A549 (cell line): ENCODE results near the gene SLC24A3. TPM values are rescaled to one million over a fixed set of nuclear protein-coding genes. Genes with fewer than 3 reads are reported as not detected.

ENCODE experiments used
- ATAC-seq, 2 experiments: fragments of 200-7000 bp in 1 of 2; fragments of >200 bp in 1 of 2; cut with Nextera tagmentation in 1 of 2; cut with Tn5 transposase in 1 of 2; 3 replicates each; pipeline versions ENCODE4 v1.8.0 to v1.9.1; 2018 to 2020; ENCODE audit warnings: mild to moderate bottlenecking in 1 of 2, moderate library complexity in 1 of 2
- CTCF ChIA-PET: fragments of 300-600 bp; sonication (Branson Sonifier 250); formaldehyde crosslinking; extraction: SDS; loops from one replicate; lab custom pipeline; 2021; ENCODE audit warnings: antibody characterized with exemption, inconsistent platforms; lab: Yijun Ruan, JAX
- POLR2A ChIA-PET: fragments of 350-600 bp; formaldehyde crosslinking; extraction: SDS; loops from one replicate; lab custom pipeline; 2021; ENCODE audit warnings: antibody characterized with exemption, inconsistent platforms; lab: Yijun Ruan, JAX
- DNase-seq, 2 experiments: peaks; one replicate each; pipeline versions ENCODE4 v3.0.0 to v3.0.0-alpha.2; 2011 to 2016; ENCODE audit warnings: low read depth in 1 of 2, low spot score in 1 of 2
- FAIRE-seq: peaks from 2 replicates; lab custom pipeline; 2011; peaks lifted over from hg19 to GRCh38; lab: Jason Lieb, UNC
- H3K27ac ChIP-seq, 2 experiments: fragments of >200 bp; sonication (Bioruptor Twin); formaldehyde crosslinking; 3 replicates each; pipeline ENCODE4 v1.5.1; 2016 to 2017
- H3K4me1 ChIP-seq: fragments of >200 bp; sonication (Bioruptor Twin); formaldehyde crosslinking; 3 replicates; pipeline ENCODE4 v1.6.1; 2016
- H3K4me2 ChIP-seq: fragments of >200 bp; sonication (Bioruptor Twin); formaldehyde crosslinking; 3 replicates; pipeline ENCODE4 v1.6.1; 2016
- H3K4me3 ChIP-seq: fragments of >200 bp; sonication (Bioruptor Twin); formaldehyde crosslinking; 3 replicates; pipeline ENCODE4 v1.5.1; 2016
- H3K9me3 ChIP-seq: fragments of >200 bp; sonication (Bioruptor Twin); formaldehyde crosslinking; 3 replicates; pipeline ENCODE4 v1.6.1; 2016
- CHD4 ChIP-seq: fragments of 200-600 bp; sonication (generic); IDR thresholded peaks from 2 replicates; pipeline ENCODE4 v1.6.1; 2016; ENCODE audit warnings: antibody characterized with exemption, mild to moderate bottlenecking, borderline replicate concordance
- CTCF ChIP-seq: fragments of >200 bp; sonication (Bioruptor Twin); formaldehyde crosslinking; IDR thresholded peaks from 3 replicates; pipeline ENCODE4 v1.5.1; 2016
- ELK1 ChIP-seq: fragments of 150-350 bp; IDR thresholded peaks from 2 replicates; pipeline ENCODE4 v1.6.1; 2014; ENCODE audit warnings: low read depth, mild to moderate bottlenecking, low read length
- HDAC2 ChIP-seq: fragments of 200-600 bp; sonication (generic); IDR thresholded peaks from 2 replicates; pipeline ENCODE4 v1.6.1; 2016
- HOXA7 ChIP-seq: fragments of 250-450 bp; sonication (Bioruptor Pico); IDR thresholded peaks from 2 replicates; pipeline ENCODE4 v1.5.0; 2020; ENCODE audit warnings: mild to moderate bottlenecking, moderate library complexity
- JUN ChIP-seq, 2 experiments: fragments of >200 bp; sonication (Bioruptor Twin); formaldehyde crosslinking; IDR thresholded peaks; 2 replicates in 1 of 2; 3 replicates in 1 of 2; pipeline ENCODE4 v1.6.1; 2016 to 2017
- JUNB ChIP-seq: fragments of >200 bp; sonication (Bioruptor Twin); formaldehyde crosslinking; IDR thresholded peaks from 2 replicates; pipeline ENCODE4 v1.6.1; 2016
- MYC ChIP-seq: IDR thresholded peaks from 2 replicates; pipeline ENCODE4 v1.6.1; 2012; ENCODE audit warnings: mild to moderate bottlenecking, inconsistent platforms, low read length, improper control_type of control experiment, borderline replicate concordance
- NR3C1 ChIP-seq: fragments of >200 bp; sonication (Bioruptor Twin); formaldehyde crosslinking; IDR thresholded peaks from 3 replicates; pipeline ENCODE4 v1.6.1; 2017
- REST ChIP-seq: fragments of 200-600 bp; sonication (generic); IDR thresholded peaks from 2 replicates; pipeline ENCODE4 v1.6.1; 2016; ENCODE audit warnings: antibody characterized with exemption, mild to moderate bottlenecking, moderate library complexity
- RFX5 ChIP-seq: fragments of 450-650 bp; IDR thresholded peaks from 2 replicates; pipeline ENCODE4 v1.7.1; 2014; ENCODE audit warnings: antibody characterized with exemption, mild to moderate bottlenecking, moderate library complexity
- SREBF2 ChIP-seq: fragments of 450-650 bp; IDR thresholded peaks from 2 replicates; pipeline ENCODE4 v1.6.1; 2014; ENCODE audit warnings: mild to moderate bottlenecking, moderate library complexity
- ZC3H11A ChIP-seq: fragments of 450-650 bp; IDR thresholded peaks from 2 replicates; pipeline ENCODE4 v1.6.1; 2014; ENCODE audit warnings: antibody characterized with exemption, mild to moderate bottlenecking
- ZSCAN20 ChIP-seq: fragments of 250-450 bp; sonication (Bioruptor Pico); IDR thresholded peaks from 2 replicates; pipeline ENCODE4 v1.8.0; 2022; ENCODE audit warnings: mild to moderate bottlenecking, moderate library complexity
- WGBS: methylation state at CpG from one replicate; pipeline ENCODE4 v1.1.6; 2017; ENCODE audit errors: missing lambda C conversion rate; 5-methylcytosine and 5-hydroxymethylcytosine counted together
- polyA plus RNA-seq, 4 experiments: library from polyadenylated mRNA; depleted of rRNA in 3 of 4; stranded (reverse); fragments of >200 nt; fragmentation: RNase III in 1 of 4; extraction: RNeasy Plus Mini Kit Qiagen cat#74134 plus additional on column Dnase treatment in 1 of 4; gene quantifications; 2 replicates in 3 of 4; 3 replicates in 1 of 4; pipeline ENCODE4 v1.2.3, GENCODE V29; 2011 to 2017
- TF ChIP-seq, protein P1 (sequence below): IDR thresholded peaks from 2 replicates; pipeline ENCODE4 v1.6.1; 2012

SLC24A3 gene
- polyA plus RNA-seq, 2 of the 4 experiments (the other 2 are of a cell fraction) = 0.08 TPM; not detected in 1

GRCh38 chr20:19615629-19616028 is 403.2 kb downstream of the SLC24A3 start:
- Histone ChIP-seq H3K9me3 (no peaks in the 10 kb centered on the region), H3K4me2 (no peak overlapping the region), H3K27ac (no peak overlapping the region), H3K4me3 (no peak overlapping the region), H3K4me1 (no peaks in the 10 kb centered on the region)
- TF ChIP-seq RFX5 (no peak), HOXA7 (CRISPR knock-in tag) (no peak), MYC (no peak), JUNB (no peak), NR3C1 (no peak), ELK1 (no peak), CHD4 (no peak)
- TF ChIP-seq, protein P1, sequence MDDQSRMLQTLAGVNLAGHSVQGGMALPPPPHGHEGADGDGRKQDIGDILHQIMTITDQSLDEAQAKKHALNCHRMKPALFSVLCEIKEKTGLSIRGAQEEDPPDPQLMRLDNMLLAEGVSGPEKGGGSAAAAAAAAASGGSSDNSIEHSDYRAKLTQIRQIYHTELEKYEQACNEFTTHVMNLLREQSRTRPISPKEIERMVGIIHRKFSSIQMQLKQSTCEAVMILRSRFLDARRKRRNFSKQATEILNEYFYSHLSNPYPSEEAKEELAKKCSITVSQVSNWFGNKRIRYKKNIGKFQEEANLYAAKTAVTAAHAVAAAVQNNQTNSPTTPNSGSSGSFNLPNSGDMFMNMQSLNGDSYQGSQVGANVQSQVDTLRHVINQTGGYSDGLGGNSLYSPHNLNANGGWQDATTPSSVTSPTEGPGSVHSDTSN = no peak
- CTCF ChIA-PET = interaction anchor here (1.2 kb wide), 1 partner anchor 25 kb away, joined by 3 read pairs; no protein-coding TSS in a partner anchor
- POLR2A ChIA-PET = no interaction called here
- FAIRE-seq (no peak), DNase-seq (no peak), ATAC-seq (no peak)

DNA sequence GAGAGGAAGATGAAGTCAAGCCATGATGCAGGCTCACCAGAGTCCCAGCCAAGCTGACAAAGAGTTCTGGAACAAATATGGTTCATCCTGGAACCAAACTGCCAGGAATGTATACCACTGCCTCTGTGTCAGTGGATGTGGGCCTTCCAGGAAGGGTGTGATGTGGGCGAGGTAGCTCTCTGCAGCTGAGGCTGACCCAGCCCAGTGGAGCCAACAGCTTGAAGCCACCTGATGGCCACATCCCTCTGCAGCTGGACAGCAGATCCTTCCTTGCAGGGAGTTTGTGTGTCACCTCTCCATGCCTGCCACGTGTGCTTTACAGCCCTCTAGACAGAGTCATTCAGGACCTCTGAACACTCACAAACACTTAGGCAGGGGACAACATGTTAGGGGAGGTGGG is 403.6 kb downstream of the SLC24A3 start:
- 0% methylated on average over 2 of the region's 2 CpGs for WGBS
- FAIRE-seq (no peak), ATAC-seq (no peak), DNase-seq (no peak)
- H3K9me3 ChIP-seq = no peaks in the 10 kb centered on the region
- CTCF ChIA-PET = interaction anchor here (1.2 kb wide), 1 partner anchor 26 kb away, joined by 3 read pairs; no protein-coding TSS in a partner anchor
- no peak overlapping the region for H3K4me3 ChIP-seq
- TF ChIP-seq CTCF (no peak), HDAC2 (no peak), ZC3H11A (no peak), SREBF2 (no peak), RFX5 (no peak), MYC (no peak), ZSCAN20 (CRISPR knock-in tag) (no peak)
- no peak overlapping the region for H3K27ac ChIP-seq
- POLR2A ChIA-PET = no interaction called here
- H3K4me1 ChIP-seq = no peaks in the 10 kb centered on the region
- no peak overlapping the region for H3K4me2 ChIP-seq

GRCh38 chr20:19616620-19617019 is 404.2 kb downstream of the SLC24A3 start:
- FAIRE-seq = no peak
- POLR2A ChIA-PET = no interaction called here
- Histone ChIP-seq H3K4me1 (no peaks in the 10 kb centered on the region), H3K4me2 (no peak overlapping the region), H3K4me3 (no peak overlapping the region)
- ATAC-seq = no peak
- WGBS = 2% methylated on average over 4 of the region's 4 CpGs
- TF ChIP-seq JUN (IDR thresholded peaks at IDR 0.05) (no peak), REST (peak; percentile 26; the same call in 1 of the 2 replicates)
- TF ChIP-seq, all 56 proteins: peak for 1
- no peak overlapping the region for H3K27ac ChIP-seq
- no peak for DNase-seq
- CTCF ChIA-PET = no interaction called here
- H3K9me3 ChIP-seq = no peaks in the 10 kb centered on the region
